PC-3 (cell line): Measurements from ENCODE around the gene SLC35F3. TPM values are rescaled to one million over a fixed set of nuclear protein-coding genes. Genes with fewer than 3 reads are reported as not detected.

Experiments
- ATAC-seq: fragments of 200-7000 bp; cut with Tn5 transposase; 2 replicates; pipeline ENCODE4 v1.9.1; 2020; ENCODE audit warnings: mild to moderate bottlenecking, moderate library complexity
- BruUV-seq: library from RNA; stranded (reverse); fragments of 400-500 nt; replicated peaks from 2 replicates; lab custom pipeline; 2021; lab: Mats Ljungman, UMichigan
- CTCF ChIA-PET: fragments of 300-600 bp; sonication (Branson Sonifier 250); formaldehyde crosslinking; loops from one replicate; lab custom pipeline; 2022; ENCODE audit warnings: antibody characterized with exemption; lab: Charles Lee
- POLR2A ChIA-PET: fragments of 300-600 bp; sonication (Branson Sonifier 250); formaldehyde crosslinking; loops from one replicate; lab custom pipeline; 2022; ENCODE audit warnings: antibody characterized with exemption; ENCODE audit not compliant: unreplicated experiment; lab: Charles Lee
- DNase-seq: peaks from one replicate; pipeline ENCODE4 v3.0.0-alpha.2; 2015
- H2AFZ ChIP-seq: fragments of 300-600 bp; sonication (generic); 2 replicates; pipeline ENCODE4 v1.6.0; 2016; ENCODE audit warnings: antibody characterized with exemption, low read length
- H3F3A ChIP-seq: fragments of 300-600 bp; sonication (generic); one replicate; pipeline ENCODE4 v1.6.0; 2017; ENCODE audit warnings: antibody characterized with exemption, low read length, control low read depth, mild to moderate bottlenecking; ENCODE audit not compliant: unreplicated experiment
- H3K27ac ChIP-seq: fragments of 300-600 bp; sonication (generic); 2 replicates; pipeline ENCODE4 v1.5.1; 2016; ENCODE audit warnings: mild to moderate bottlenecking, low read length
- H3K27me3 ChIP-seq: fragments of 300-600 bp; sonication (generic); 2 replicates; pipeline ENCODE4 v1.6.1; 2016; ENCODE audit warnings: low read length, mixed read lengths
- H3K36me3 ChIP-seq: fragments of 300-600 bp; sonication (generic); 2 replicates; pipeline ENCODE4 v1.6.1; 2016; ENCODE audit warnings: low read depth, mixed run types, low read length, mixed read lengths
- H3K4me1 ChIP-seq: fragments of 300-600 bp; sonication (generic); 2 replicates; pipeline ENCODE4 v1.5.1; 2016; ENCODE audit warnings: low read length; ENCODE audit not compliant: insufficient read depth
- H3K4me2 ChIP-seq: fragments of 300-600 bp; sonication (generic); 2 replicates; pipeline ENCODE4 v1.6.0; 2016; ENCODE audit warnings: low read length
- H3K4me3 ChIP-seq: fragments of 300-600 bp; sonication (generic); 2 replicates; pipeline ENCODE4 v1.5.1; 2016; ENCODE audit warnings: mild to moderate bottlenecking, low read length, mixed read lengths
- H3K79me2 ChIP-seq: fragments of 300-600 bp; sonication (generic); 2 replicates; pipeline ENCODE4 v1.6.1; 2017; ENCODE audit warnings: low read length, mixed read lengths
- H3K9ac ChIP-seq: fragments of 300-600 bp; sonication (generic); 2 replicates; pipeline ENCODE4 v1.6.0; 2016; ENCODE audit warnings: mild to moderate bottlenecking, low read length
- H3K9me2 ChIP-seq: fragments of 300-600 bp; sonication (generic); replicated peaks from 2 replicates; pipeline ENCODE4 v1.6.1; 2016; ENCODE audit warnings: mixed run types, low read length, mixed read lengths
- H3K9me3 ChIP-seq: fragments of 300-600 bp; sonication (generic); 2 replicates; pipeline ENCODE4 v1.6.1; 2016; ENCODE audit warnings: low read length, mixed read lengths
- H4K20me1 ChIP-seq: fragments of 300-600 bp; sonication (generic); 2 replicates; pipeline ENCODE4 v1.6.1; 2016; ENCODE audit warnings: low read length, mixed read lengths
- CTCF ChIP-seq: fragments of 300-600 bp; sonication (generic); conservative IDR thresholded peaks from 2 replicates; pipeline ENCODE4 v1.5.1; 2017; ENCODE audit warnings: antibody characterized with exemption, low read depth, mild to moderate bottlenecking, low read length
- EZH2 ChIP-seq: fragments of 300-600 bp; sonication (generic); IDR thresholded peaks from one replicate; pipeline ENCODE4 v1.6.1; 2017; ENCODE audit warnings: antibody characterized with exemption, mild to moderate bottlenecking, low read length; ENCODE audit not compliant: unreplicated experiment
- EZH2phosphoT487 ChIP-seq: fragments of 300-600 bp; sonication (generic); IDR thresholded peaks from 2 replicates; pipeline ENCODE4 v1.6.1; 2018; ENCODE audit warnings: mild to moderate bottlenecking, antibody characterized with exemption, low read length, borderline replicate concordance
- intact Hi-C: fragments of 100-400 bp; cut with micrococcal nuclease; formaldehyde crosslinking; loops from 2 replicates; pipeline ENCODE4 v1.9.0; 2023
- total RNA-seq: library from RNA; depleted of rRNA; stranded (reverse); fragments of >200 nt; gene quantifications from 2 replicates; pipeline ENCODE4 v1.2.3, GENCODE V29; 2014

SLC35F3 gene
- total RNA-seq, 1 experiment from 2014 or later, result 17.7 TPM

- H3K79me2 ChIP-seq, result peaks cover 10% of the 10 kb centered on the region; the same call in 1 of the 2 replicates
- CTCF ChIA-PET, result no interaction called here
- no peaks in the 10 kb centered on the region; the same call in 1 of the 2 replicates for H3K36me3 ChIP-seq
- TF ChIP-seq EZH2 (no peak), CTCF (no peak), EZH2phosphoT487 (no peak)
- H3K27me3 ChIP-seq, result no peaks in the 10 kb centered on the region
- H2AFZ ChIP-seq, result no peak overlapping the region
- H3F3A ChIP-seq, result no peaks in the 10 kb centered on the region
- H3K4me1 ChIP-seq, result no peaks in the 10 kb centered on the region
- H3K4me2 ChIP-seq, result no peak overlapping the region
- H3K9me3 ChIP-seq, result no peaks in the 10 kb centered on the region
- POLR2A ChIA-PET, result no interaction called here
- no peaks in the 10 kb centered on the region for H4K20me1 ChIP-seq
- H3K9ac ChIP-seq, result no peak overlapping the region
- H3K9me2 ChIP-seq, result no peaks in the 10 kb centered on the region
- no peak overlapping the region for H3K27ac ChIP-seq
- no TSS peak for BruUV-seq
- no peak overlapping the region for H3K4me3 ChIP-seq
- intact Hi-C loops, result no loop called here
- ATAC-seq, result no peak
- no peak for DNase-seq
Observed at GRCh38 chr1:233939451-233939850, 35.0 kb downstream of the SLC35F3 start.

DNA sequence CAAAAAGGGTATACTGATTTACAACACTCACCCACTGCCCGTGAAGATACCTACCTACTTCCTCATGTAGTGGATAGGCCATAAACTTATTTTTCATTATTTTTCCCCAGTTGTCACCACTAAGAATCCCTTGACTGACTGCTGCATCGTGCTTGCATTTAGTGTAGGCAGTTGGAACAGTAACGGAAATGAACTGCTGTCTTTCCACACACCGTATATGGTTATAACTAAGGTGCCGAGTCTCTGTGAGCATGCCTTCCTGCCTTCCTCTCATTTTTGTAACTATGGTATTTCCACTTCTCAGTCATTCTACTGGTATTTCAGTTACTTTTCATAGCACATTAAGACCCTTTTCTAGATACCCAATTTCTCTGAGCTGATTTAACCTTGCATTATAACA lies 36.4 kb downstream of the SLC35F3 start:
- no peak overlapping the region for H3K27ac ChIP-seq
- H3K27me3 ChIP-seq, result no peaks in the 10 kb centered on the region
- H3F3A ChIP-seq, result no peaks in the 10 kb centered on the region
- intact Hi-C loops, result no loop called here
- no peak overlapping the region for H2AFZ ChIP-seq
- H3K4me2 ChIP-seq, result no peak overlapping the region
- no peaks in the 10 kb centered on the region for H3K9me3 ChIP-seq
- H3K36me3 ChIP-seq, result no peaks in the 10 kb centered on the region; the same call in 1 of the 2 replicates
- no peaks in the 10 kb centered on the region for H3K9me2 ChIP-seq
- no peak for TF ChIP-seq EZH2
- ChIA-PET CTCF (no interaction called here), POLR2A (no interaction called here)
- 0 out of 2 replicates have a peak, but pooled peaks cover 10% of the 10 kb centered on the region for H3K79me2 ChIP-seq
- ATAC-seq (no peak), DNase-seq (no peak)
- no TSS peak for BruUV-seq
- H3K4me1 ChIP-seq, result peaks cover 7% of the 10 kb centered on the region; the same call in 1 of the 2 replicates
- no peak overlapping the region for H3K4me3 ChIP-seq
- no peak overlapping the region for H3K9ac ChIP-seq
- no peaks in the 10 kb centered on the region for H4K20me1 ChIP-seq

- Histone ChIP-seq H3K27me3 (no peaks in the 10 kb centered on the region), H3K4me1 (peaks cover 9% of the 10 kb centered on the region; the same call in 1 of the 2 replicates), H3K9ac (no peak overlapping the region), H3K36me3 (peaks cover 7% of the 10 kb centered on the region; the same call in 1 of the 2 replicates), H2AFZ (no peak overlapping the region), H4K20me1 (no peaks in the 10 kb centered on the region), H3K9me2 (no peaks in the 10 kb centered on the region), H3K27ac (no peak overlapping the region), H3K4me3 (no peak overlapping the region), H3K9me3 (no peaks in the 10 kb centered on the region), H3F3A (no peaks in the 10 kb centered on the region), H3K79me2 (peaks cover 21% of the 10 kb centered on the region; the same call in 1 of the 2 replicates), H3K4me2 (no peak overlapping the region)
- no TSS peak for BruUV-seq
- ChIA-PET POLR2A (interaction anchor here (0.6 kb wide), 1 partner anchor 697 kb away, joined by 10 read pairs; no protein-coding TSS in a partner anchor), CTCF (no interaction called here)
- ATAC-seq, result no peak
- no peak for TF ChIP-seq EZH2phosphoT487
- TF ChIP-seq CTCF, result no peak
- no peak for TF ChIP-seq EZH2
- no peak for DNase-seq
- intact Hi-C loops, result no loop called here
Observed at GRCh38 chr1:233944601-233945000, 40.1 kb downstream of the SLC35F3 start.
